ENCODE measurements around the gene FARP1. TPM values are rescaled to one million over a fixed set of nuclear protein-coding genes. Genes with fewer than 3 reads are reported as not detected.

The FARP1 gene
- total RNA-seq, 2 donors from 2014 or later, result 0.76 to 0.87 TPM

GRCh38 chr13:98462241-98462882 is 319.5 kb downstream of the FARP1 start:
- peaks cover 21% of the 10 kb centered on the region for H3K4me1 Mint-ChIP-seq
- no peak for DNase-seq
- no peak for ATAC-seq
- H3K9me3 ChIP-seq (ENCODE audit: control insufficient read depth, low read length, poor library complexity, severe bottlenecking), result no peaks in the 10 kb centered on the region
- no peak overlapping the region for H3K4me3 Mint-ChIP-seq
- no peaks in the 10 kb centered on the region for H3K27me3 Mint-ChIP-seq
- peaks cover 11% of the 10 kb centered on the region for H3K36me3 Mint-ChIP-seq (ENCODE audit: low read depth)
- H3K27ac Mint-ChIP-seq, result peak overlapping the region; percentile 88

DNA sequence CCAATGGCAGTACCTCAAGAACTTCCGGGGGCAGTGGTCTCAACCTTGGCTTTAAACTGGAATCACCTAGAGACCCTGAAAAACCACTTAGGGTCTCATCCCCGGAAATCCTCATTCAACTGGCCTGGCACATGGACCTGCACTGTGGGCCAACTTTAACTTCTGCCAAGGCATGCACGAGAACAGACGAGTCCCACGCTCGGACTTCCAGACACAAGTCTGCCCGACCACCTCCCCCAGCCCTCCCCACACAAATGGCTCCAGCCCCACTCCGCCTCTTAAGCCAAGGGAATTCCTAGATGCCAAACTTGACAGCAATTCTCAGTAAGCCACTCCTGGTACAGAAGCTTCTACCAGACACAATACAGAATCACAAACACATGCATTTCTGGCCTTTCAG is 320.1 kb downstream of the FARP1 start:
- peak overlapping the region; percentile 88 for H3K27ac Mint-ChIP-seq
- peaks cover 11% of the 10 kb centered on the region for H3K36me3 Mint-ChIP-seq (ENCODE audit: low read depth)
- no peaks in the 10 kb centered on the region for H3K9me3 ChIP-seq (ENCODE audit: control insufficient read depth, low read length, poor library complexity, severe bottlenecking)
- H3K4me3 Mint-ChIP-seq, result no peak overlapping the region
- peaks cover 26% of the 10 kb centered on the region for H3K4me1 Mint-ChIP-seq
- no peak for DNase-seq
- no peaks in the 10 kb centered on the region for H3K27me3 Mint-ChIP-seq
- ATAC-seq, result no peak

- Mint-ChIP-seq H3K27ac (peak overlapping the region; percentile 68), H3K27me3 (no peaks in the 10 kb centered on the region), H3K36me3 (ENCODE audit: low read depth) (peaks cover 11% of the 10 kb centered on the region), H3K4me3 (no peak overlapping the region), H3K4me1 (peaks cover 30% of the 10 kb centered on the region)
- ATAC-seq (peak; percentile 54), DNase-seq (peak in 1 of 3 donors; percentile 37)
- no peaks in the 10 kb centered on the region for H3K9me3 ChIP-seq (ENCODE audit: control insufficient read depth, low read length, poor library complexity, severe bottlenecking)
These were observed 323.8 kb downstream of the FARP1 start for GRCh38 chr13:98466634-98467236.

DNA sequence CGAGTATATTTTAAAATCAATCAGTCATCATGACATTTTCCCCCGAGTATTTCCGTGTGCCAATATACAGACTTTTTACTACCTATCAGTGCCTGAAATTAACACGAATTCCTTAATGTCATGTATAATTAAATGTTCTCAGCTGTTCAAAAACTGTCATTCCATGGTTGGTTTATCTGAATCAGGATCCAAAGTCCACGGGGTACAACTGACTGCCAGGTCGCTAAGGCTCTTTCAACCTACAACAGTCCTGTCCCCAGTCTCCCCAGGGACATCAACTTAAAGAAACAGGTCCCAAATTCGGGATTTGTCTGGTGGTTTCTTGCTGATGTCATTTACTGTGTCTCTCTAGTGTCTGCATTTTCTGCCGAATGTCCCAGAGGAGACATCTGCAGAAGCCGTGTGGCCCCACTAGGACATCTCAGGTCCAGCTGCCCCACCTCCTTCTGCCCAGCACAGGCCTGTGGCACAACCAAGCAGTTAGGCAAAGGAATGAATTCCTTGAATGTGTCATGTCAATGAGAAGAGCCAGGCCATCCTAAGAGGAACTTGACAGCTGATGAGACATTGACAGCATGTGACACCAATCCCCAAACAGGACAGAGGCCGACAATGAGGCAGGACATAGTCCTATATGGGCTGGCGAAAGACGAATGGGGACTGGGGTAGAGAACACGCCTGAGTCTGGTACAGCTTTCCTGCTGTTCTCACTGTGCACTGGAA is 324.5 kb downstream of the FARP1 start:
- Mint-ChIP-seq H3K4me3 (no peak overlapping the region), H3K27me3 (no peaks in the 10 kb centered on the region), H3K36me3 (ENCODE audit: low read depth) (peaks cover 11% of the 10 kb centered on the region), H3K27ac (peak overlapping the region; percentile 68), H3K4me1 (peaks cover 26% of the 10 kb centered on the region)
- ATAC-seq (no peak), DNase-seq (no peak)
- no peaks in the 10 kb centered on the region for H3K9me3 ChIP-seq (ENCODE audit: control insufficient read depth, low read length, poor library complexity, severe bottlenecking)

- H3K36me3 Mint-ChIP-seq (ENCODE audit: low read depth), result peaks cover 4% of the 10 kb centered on the region
- H3K27me3 Mint-ChIP-seq, result no peaks in the 10 kb centered on the region
- no peak for ATAC-seq
- DNase-seq, result no peak
- no peaks in the 10 kb centered on the region for H3K9me3 ChIP-seq (ENCODE audit: control insufficient read depth, low read length, poor library complexity, severe bottlenecking)
- no peak overlapping the region for H3K4me3 Mint-ChIP-seq
- H3K27ac Mint-ChIP-seq, result peak overlapping the region; percentile 49
- peaks cover 23% of the 10 kb centered on the region for H3K4me1 Mint-ChIP-seq
These were observed 325.5 kb downstream of the FARP1 start for GRCh38 chr13:98468361-98468760.

- Mint-ChIP-seq H3K36me3 (ENCODE audit: low read depth) (peaks cover 3% of the 10 kb centered on the region), H3K27ac (peak overlapping the region; percentile 49), H3K4me1 (peaks cover 22% of the 10 kb centered on the region), H3K27me3 (no peaks in the 10 kb centered on the region), H3K4me3 (no peak overlapping the region)
- ATAC-seq (no peak), DNase-seq (no peak)
- H3K9me3 ChIP-seq (ENCODE audit: control insufficient read depth, low read length, poor library complexity, severe bottlenecking), result no peaks in the 10 kb centered on the region
These were observed 326.0 kb downstream of the FARP1 start for GRCh38 chr13:98468929-98469328.

DNA sequence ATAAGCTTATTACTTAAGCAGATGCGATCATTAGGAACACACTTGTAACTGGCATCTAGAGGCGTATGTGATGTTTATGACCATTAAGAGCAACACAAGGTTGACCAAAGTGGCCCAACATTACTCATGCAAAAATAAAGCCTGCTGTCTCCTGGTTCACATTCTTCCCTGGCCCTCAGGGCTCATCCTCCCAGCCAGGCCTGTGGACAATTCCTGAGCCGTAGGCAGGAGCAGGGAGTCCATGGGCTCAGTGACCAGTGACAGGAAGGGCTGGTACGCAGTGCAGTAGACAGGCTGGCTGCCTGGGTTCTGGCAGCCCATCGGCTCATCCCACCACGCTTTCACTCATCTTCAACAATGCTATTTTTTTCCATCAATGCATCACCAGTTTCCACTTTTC is 328.0 kb downstream of the FARP1 start:
- no peaks in the 10 kb centered on the region for H3K27me3 Mint-ChIP-seq
- H3K4me1 Mint-ChIP-seq, result peaks cover 22% of the 10 kb centered on the region
- DNase-seq, result no peak
- no peaks in the 10 kb centered on the region for H3K9me3 ChIP-seq (ENCODE audit: control insufficient read depth, low read length, poor library complexity, severe bottlenecking)
- H3K4me3 Mint-ChIP-seq, result no peak overlapping the region
- no peak for ATAC-seq
- H3K27ac Mint-ChIP-seq, result peak overlapping the region; percentile 16
- peaks cover 2% of the 10 kb centered on the region for H3K36me3 Mint-ChIP-seq (ENCODE audit: low read depth)

DNA sequence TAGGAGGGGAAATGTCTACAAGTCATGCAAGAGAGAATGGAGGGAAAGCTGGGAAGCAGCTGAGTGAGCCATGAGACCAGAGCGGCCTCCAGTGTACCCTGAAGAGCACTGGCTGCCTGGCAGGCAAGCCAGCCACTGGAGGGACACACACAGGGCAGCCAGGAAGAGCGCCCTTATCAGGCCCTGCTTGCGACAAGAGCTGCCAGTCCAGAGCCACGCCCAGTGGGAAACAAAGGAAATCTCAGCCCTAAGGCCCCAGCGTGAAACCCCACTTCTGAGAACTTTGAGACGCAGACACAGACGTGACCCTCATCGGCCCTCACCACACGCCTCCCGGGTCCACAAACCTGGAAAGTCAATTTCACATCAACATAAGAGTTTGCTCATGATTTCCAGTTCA is 329.0 kb downstream of the FARP1 start:
- no peak for ATAC-seq
- peaks cover 2% of the 10 kb centered on the region for H3K36me3 Mint-ChIP-seq (ENCODE audit: low read depth)

GRCh38 chr13:98473135-98473787 is 330.4 kb downstream of the FARP1 start:
- Mint-ChIP-seq H3K36me3 (ENCODE audit: low read depth) (peaks cover 2% of the 10 kb centered on the region), H3K4me1 (peaks cover 31% of the 10 kb centered on the region), H3K4me3 (no peak overlapping the region), H3K27ac (peak overlapping the region; percentile 95), H3K27me3 (no peaks in the 10 kb centered on the region)
- no peaks in the 10 kb centered on the region for H3K9me3 ChIP-seq (ENCODE audit: control insufficient read depth, low read length, poor library complexity, severe bottlenecking)
- DNase-seq, result no peak
- ATAC-seq, result no peak

More for the DNA sequence above, 329.0 kb downstream of the FARP1 start:
- no peak for DNase-seq
- H3K9me3 ChIP-seq (ENCODE audit: control insufficient read depth, low read length, poor library complexity, severe bottlenecking), result no peaks in the 10 kb centered on the region
- Mint-ChIP-seq H3K27ac (peak overlapping the region; percentile 95), H3K27me3 (no peaks in the 10 kb centered on the region), H3K4me3 (no peak overlapping the region), H3K4me1 (peaks cover 30% of the 10 kb centered on the region)

GRCh38 chr13:98473788-98474144 is 330.9 kb downstream of the FARP1 start:
- H3K27me3 Mint-ChIP-seq, result no peaks in the 10 kb centered on the region
- H3K4me3 Mint-ChIP-seq, result peak overlapping the region; percentile 28
- H3K4me1 Mint-ChIP-seq, result peaks cover 36% of the 10 kb centered on the region
- ATAC-seq (no peak), DNase-seq (no peak)
- H3K9me3 ChIP-seq (ENCODE audit: control insufficient read depth, low read length, poor library complexity, severe bottlenecking), result no peaks in the 10 kb centered on the region
- H3K27ac Mint-ChIP-seq, result peak overlapping the region; percentile 95
- H3K36me3 Mint-ChIP-seq (ENCODE audit: low read depth), result peaks cover 2% of the 10 kb centered on the region

DNA sequence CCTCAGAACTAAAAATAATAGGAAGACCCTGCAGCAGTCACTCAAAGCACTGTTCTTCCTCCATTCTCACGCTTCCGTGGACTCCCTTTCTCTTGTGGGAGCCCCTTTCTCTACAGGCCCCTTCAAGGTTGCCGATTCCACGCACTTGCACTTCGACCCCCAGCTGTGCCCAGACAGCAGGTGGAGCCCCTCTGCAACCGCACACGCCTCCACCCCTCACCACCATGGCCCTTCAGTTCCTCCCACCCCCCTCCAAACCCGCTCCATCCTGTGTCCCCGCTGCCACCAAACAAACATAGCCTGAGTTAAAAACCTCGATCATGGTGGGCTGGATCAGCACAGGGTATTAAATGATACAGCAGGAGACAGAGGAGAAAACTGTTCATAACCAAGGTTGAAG is 331.4 kb downstream of the FARP1 start:
- DNase-seq, result no peak
- ATAC-seq, result no peak
- Mint-ChIP-seq H3K36me3 (ENCODE audit: low read depth) (peaks cover 2% of the 10 kb centered on the region), H3K4me3 (no peak overlapping the region), H3K27me3 (no peaks in the 10 kb centered on the region), H3K4me1 (peaks cover 39% of the 10 kb centered on the region), H3K27ac (peak overlapping the region; percentile 95)
- no peaks in the 10 kb centered on the region for H3K9me3 ChIP-seq (ENCODE audit: control insufficient read depth, low read length, poor library complexity, severe bottlenecking)

GRCh38 chr13:98474761-98475160 is 331.9 kb downstream of the FARP1 start:
- DNase-seq (no peak), ATAC-seq (no peak)
- Mint-ChIP-seq H3K4me3 (peak overlapping the region; percentile 19), H3K27ac (peak overlapping the region; percentile 95), H3K36me3 (ENCODE audit: low read depth) (peaks cover 2% of the 10 kb centered on the region), H3K4me1 (peaks cover 44% of the 10 kb centered on the region), H3K27me3 (no peaks in the 10 kb centered on the region)
- no peaks in the 10 kb centered on the region for H3K9me3 ChIP-seq (ENCODE audit: control insufficient read depth, low read length, poor library complexity, severe bottlenecking)

GRCh38 chr13:98475522-98475921 is 332.6 kb downstream of the FARP1 start:
- no peak overlapping the region for H3K4me3 Mint-ChIP-seq
- peaks cover 46% of the 10 kb centered on the region for H3K4me1 Mint-ChIP-seq
- no peaks in the 10 kb centered on the region for H3K9me3 ChIP-seq (ENCODE audit: control insufficient read depth, low read length, poor library complexity, severe bottlenecking)
- ATAC-seq (no peak), DNase-seq (no peak)
- H3K36me3 Mint-ChIP-seq (ENCODE audit: low read depth), result peaks cover 2% of the 10 kb centered on the region
- no peaks in the 10 kb centered on the region for H3K27me3 Mint-ChIP-seq
- peak overlapping the region; percentile 95 for H3K27ac Mint-ChIP-seq

Measured in T-helper 17 cell (primary cell).